Heart right ventricle (tissue), 16 donors: ENCODE data around the gene AKNA. TPM values are rescaled to one million over a fixed set of nuclear protein-coding genes. Genes with fewer than 3 reads are reported as not detected.

Experiments used
- ATAC-seq, 8 donors: fragments of 200-7000 bp; cut with Tn5 transposase; one replicate each; pipeline ENCODE4 v1.9.1; 2020; ENCODE audit warnings: mild to moderate bottlenecking in 8 of 8, moderate library complexity in 8 of 8, moderate number of reproducible peaks in 1 of 8
- DNase-seq, 2 donors: peaks; one replicate each; pipeline ENCODE4 v3.0.0-alpha.2; 2020
- H3K27ac ChIP-seq, 10 donors: fragments of 200-600 bp; sonication (generic) in 2 of 10; one replicate each; pipeline versions ENCODE4 v1.5.0 to v1.8.0; 2020 to 2022; ENCODE audit warnings: mild to moderate bottlenecking in 3 of 10
- H3K27me3 ChIP-seq, 7 donors: fragments of 200-600 bp; one replicate each; pipeline ENCODE4 v1.8.0; 2021 to 2022; ENCODE audit warnings: mild to moderate bottlenecking in 2 of 7
- H3K36me3 ChIP-seq, 9 donors: fragments of 200-600 bp; sonication (generic) in 1 of 9; one replicate each; pipeline versions ENCODE4 v1.5.0 to v1.8.0; 2020 to 2022; ENCODE audit warnings: mild to moderate bottlenecking in 2 of 9
- H3K4me1 ChIP-seq, 9 donors: fragments of 200-600 bp; sonication (generic) in 1 of 9; one replicate each; pipeline versions ENCODE4 v1.5.0 to v1.8.0; 2020 to 2022; ENCODE audit warnings: mild to moderate bottlenecking in 4 of 9
- H3K4me3 ChIP-seq, 10 donors: fragments of 200-600 bp; sonication (generic) in 2 of 10; one replicate each; pipeline versions ENCODE4 v1.5.0 to v1.8.0; 2020 to 2022; ENCODE audit warnings: mild to moderate bottlenecking in 7 of 10, moderate library complexity in 2 of 10
- H3K9me3 ChIP-seq, 11 donors: fragments of 200-600 bp in 10 of 11; sonication (generic) in 2 of 11; one replicate each; pipeline versions ENCODE4 v1.5.0 to v1.8.0; 2013 to 2022; ENCODE audit warnings: mild to moderate bottlenecking in 2 of 11, control low read depth in 1 of 11, moderate library complexity in 1 of 11
- WGBS, 2 donors: extraction: QIAGEN DNeasy Blood & Tissue Kit; methylation state at CpG; one replicate each; pipeline ENCODE4 v1.1.7; 2013; ENCODE audit warnings: inconsistent platforms in 1 of 2; 5-methylcytosine and 5-hydroxymethylcytosine counted together
- intact Hi-C, 10 donors: fragments of 100-400 bp; cut with DNase I; formaldehyde crosslinking; loops; one replicate each; pipeline versions ENCODE4 v1.11.1 to v1.14.2; 2022
- polyA plus RNA-seq, 2 donors: library from polyadenylated mRNA; stranded (reverse); fragments of 200-250 nt; gene quantifications; one replicate each; pipeline ENCODE4 v1.2.3, GENCODE V29; 2013
- total RNA-seq, 10 donors: library from RNA; stranded (reverse); fragmentation: NEBNext Ultra II Directional in 3 of 10; extraction: Animal tissue kit (Norgen Biotek cat#: 25700) in 3 of 10; gene quantifications; one replicate each; pipeline versions ENCODE4 v1.2.1 to v1.2.4, GENCODE V29; 2021 to 2023
- TF ChIP-seq, protein P1 (sequence below), 9 donors: fragments of 200-600 bp; sonication (generic) in 2 of 9; IDR thresholded peaks; one replicate each; pipeline versions ENCODE4 v1.5.0 to v1.8.0; 2021 to 2022; ENCODE audit warnings: antibody characterized with exemption in 9 of 9, mild to moderate bottlenecking in 5 of 9, moderate library complexity in 1 of 9
- donor health status: Arrhythmogenic right ventricular cardiomyopathy.
- donor health status: ischemic (EF 13 %, LVEDD 7.1; RV severe dilation, severe dysfunction).
- donor health status: healthy with polysubstance abuse.
- donor health status: DM: no; HTN: yes; CAD: no.
- donor health status: DM: no; HTN: no; CAD: no.
- donor health status: ischemic (EF 25% LVEDD 6.9; RV normal size, moderate dysfunction).
- donor health status: ischemic (EF 25% LVEDD 5.7; RV mildly dilated, moderate dysfunction).
- donor health status: healthy.
- donor health status: DM: yes; HTN: yes; CAD: no.
- donor health status: Ischemic cardiomyopathy.
- donor health status: ischemic (EF 35%, LVEDD 5.7; RV mildly dilated, moderate dysfunction).
- donor health status: nonischemic (EF 11% LVEDD 7.7; RV severe dilation, severe dysfunction).
- donor health status: DM: yes; HTN: yes; CAD: no.
- donor health status: PGD.
- donor health status: ischemic (EF 29% LVEDD 5.4; RV normal size, mild dysfunction).
- donor health status: nonischemic (EF 23%, LVEDD 6.1; RV moderate dilation, normal function).

The AKNA gene
- total and polyA plus RNA-seq, 12 donors = 2.7 to 20.5 (median 4.6) TPM

DNA sequence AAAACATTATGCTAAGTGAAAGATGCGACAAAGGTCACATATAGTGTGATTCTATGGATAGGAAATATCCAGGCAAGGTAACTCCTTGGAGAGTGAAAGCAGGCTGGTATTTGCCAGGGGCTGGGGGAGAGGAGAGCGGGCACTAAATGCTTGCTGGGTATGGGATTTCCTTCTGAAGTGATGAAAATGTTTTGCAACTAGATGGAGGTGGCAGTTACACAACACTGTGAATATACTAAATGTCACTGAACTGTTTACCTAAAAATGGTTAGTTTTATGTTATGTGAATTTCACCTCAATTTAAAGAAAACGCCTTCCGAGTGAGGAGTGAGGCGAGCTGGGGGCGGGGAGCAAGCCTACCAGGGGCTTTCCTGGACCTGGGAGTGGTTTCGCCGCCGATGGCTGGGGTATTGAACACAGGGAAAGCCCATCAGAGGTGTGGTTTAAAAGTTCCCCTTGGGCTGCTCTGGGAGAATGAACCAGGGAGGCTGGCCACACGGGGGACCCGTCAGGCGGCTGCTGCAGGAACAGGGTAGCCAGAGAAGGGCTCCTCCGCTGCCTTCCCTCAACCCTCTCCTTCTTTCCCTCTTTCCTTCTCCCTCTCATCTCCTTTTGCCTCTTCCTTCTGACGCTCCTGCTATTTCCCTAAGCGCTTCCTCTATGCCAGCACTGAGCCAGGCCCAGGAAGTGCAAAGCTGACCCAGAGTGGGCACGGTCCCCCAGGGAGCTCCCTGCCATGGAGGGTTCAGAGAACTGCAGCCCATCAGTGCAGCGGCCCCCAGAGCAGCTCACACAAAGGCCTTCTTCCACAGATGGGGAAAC, 4.9 kb downstream of the AKNA start:
- no peaks in the 10 kb centered on the region for H3K9me3 ChIP-seq
- peaks cover 0 to 44% (median 4%) of the 10 kb centered on the region in 9 donors for H3K36me3 ChIP-seq
- H3K4me1 ChIP-seq = peaks cover 11 to 86% (median 53%) of the 10 kb centered on the region in 9 donors
- intact Hi-C loops = loop anchor here in 1 of 10 donors (10.0 kb wide), 1 partner anchor 202 kb away; the partner anchor contains the start of gene ATP6V1G1
- peak overlapping the region in 5 of 10 donors; percentile 1 to 40 (median 7) for H3K4me3 ChIP-seq
- no peaks in the 10 kb centered on the region for H3K27me3 ChIP-seq
- 56 to 57% methylated on average over 17 of the region's 17 CpGs for WGBS, 2 donors
- peak overlapping the region; percentile 72 to 96 (median 80) for H3K27ac ChIP-seq
- DNase-seq (no peak), ATAC-seq (peak in 6 of 8 donors; percentile 1 to 15 (median 4))
- TF ChIP-seq, protein P1, sequence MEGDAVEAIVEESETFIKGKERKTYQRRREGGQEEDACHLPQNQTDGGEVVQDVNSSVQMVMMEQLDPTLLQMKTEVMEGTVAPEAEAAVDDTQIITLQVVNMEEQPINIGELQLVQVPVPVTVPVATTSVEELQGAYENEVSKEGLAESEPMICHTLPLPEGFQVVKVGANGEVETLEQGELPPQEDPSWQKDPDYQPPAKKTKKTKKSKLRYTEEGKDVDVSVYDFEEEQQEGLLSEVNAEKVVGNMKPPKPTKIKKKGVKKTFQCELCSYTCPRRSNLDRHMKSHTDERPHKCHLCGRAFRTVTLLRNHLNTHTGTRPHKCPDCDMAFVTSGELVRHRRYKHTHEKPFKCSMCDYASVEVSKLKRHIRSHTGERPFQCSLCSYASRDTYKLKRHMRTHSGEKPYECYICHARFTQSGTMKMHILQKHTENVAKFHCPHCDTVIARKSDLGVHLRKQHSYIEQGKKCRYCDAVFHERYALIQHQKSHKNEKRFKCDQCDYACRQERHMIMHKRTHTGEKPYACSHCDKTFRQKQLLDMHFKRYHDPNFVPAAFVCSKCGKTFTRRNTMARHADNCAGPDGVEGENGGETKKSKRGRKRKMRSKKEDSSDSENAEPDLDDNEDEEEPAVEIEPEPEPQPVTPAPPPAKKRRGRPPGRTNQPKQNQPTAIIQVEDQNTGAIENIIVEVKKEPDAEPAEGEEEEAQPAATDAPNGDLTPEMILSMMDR (IDR thresholded peaks at IDR 0.05) = peak in 3 of 9 donors; percentile 14 to 24 (median 17)

DNA sequence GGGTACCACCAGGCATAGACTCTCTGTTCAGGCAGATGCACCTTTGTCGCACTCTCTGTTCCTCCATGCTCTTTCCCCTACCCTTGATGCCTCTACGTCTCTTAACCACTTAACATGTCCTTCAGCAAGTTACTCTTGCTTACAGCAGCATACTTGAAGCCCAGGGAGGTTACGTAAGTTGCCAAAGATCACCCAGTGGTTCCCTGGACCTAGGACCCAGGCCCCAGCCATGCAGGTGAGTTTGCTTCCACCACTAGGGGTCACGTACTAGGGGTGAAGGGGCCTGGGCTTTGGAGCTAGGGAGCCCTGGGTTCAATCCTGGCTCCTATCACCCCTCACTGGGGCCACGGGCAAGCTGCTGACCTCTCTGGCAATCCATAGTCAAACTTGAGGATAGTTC, 8.9 kb downstream of the AKNA start:
- DNase-seq = no peak
- no peak overlapping the region for H3K4me3 ChIP-seq
- H3K27ac ChIP-seq = peak overlapping the region in 1 of 10 donors; percentile 44
- no peak for ATAC-seq
- peaks cover 0 to 68% (median 4%) of the 10 kb centered on the region in 9 donors for H3K36me3 ChIP-seq
- TF ChIP-seq, protein P1 (IDR thresholded peaks at IDR 0.05) = no peak
- H3K27me3 ChIP-seq = no peaks in the 10 kb centered on the region
- H3K4me1 ChIP-seq = peaks cover 8 to 85% (median 19%) of the 10 kb centered on the region in 9 donors
- intact Hi-C loops = loop anchor here in 1 of 10 donors (5.0 kb wide), 1 partner anchor 37 kb away; no protein-coding TSS in a partner anchor
- no peaks in the 10 kb centered on the region for H3K9me3 ChIP-seq
- WGBS, 2 donors = 94 to 96% methylated on average over 5 of the region's 5 CpGs

DNA sequence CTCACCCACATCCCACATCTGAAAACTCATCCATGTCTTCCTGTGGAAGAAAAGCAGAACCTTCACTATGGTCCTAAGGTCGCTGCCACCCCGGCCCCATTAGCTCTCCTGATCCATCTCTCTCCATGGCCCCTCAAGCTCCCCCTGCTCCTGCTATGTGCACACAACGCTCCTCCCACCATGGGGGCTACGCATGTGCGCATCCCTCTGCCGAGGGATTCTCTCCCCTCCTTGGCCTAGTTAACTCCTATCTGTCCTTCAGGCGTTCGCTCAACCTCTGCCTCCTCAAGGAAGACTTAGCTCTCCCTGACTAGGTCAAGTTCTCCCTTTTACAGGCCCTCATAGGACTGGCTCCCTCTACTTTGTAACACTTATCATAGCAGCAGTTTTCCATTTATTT, 9.8 kb downstream of the AKNA start:
- TF ChIP-seq, protein P1 (IDR thresholded peaks at IDR 0.05) = no peak
- Histone ChIP-seq H3K4me3 (no peak overlapping the region), H3K4me1 (peaks cover 0 to 85% (median 13%) of the 10 kb centered on the region in 9 donors), H3K27me3 (no peaks in the 10 kb centered on the region), H3K36me3 (peaks cover 0 to 75% (median 4%) of the 10 kb centered on the region in 9 donors), H3K27ac (no peak overlapping the region), H3K9me3 (no peaks in the 10 kb centered on the region)
- DNase-seq (no peak), ATAC-seq (no peak)
- intact Hi-C loops = loop anchor here in 1 of 10 donors (5.0 kb wide), 1 partner anchor 36 kb away; no protein-coding TSS in a partner anchor
- 92 to 93% methylated on average over 8 of the region's 8 CpGs for WGBS, 2 donors

DNA sequence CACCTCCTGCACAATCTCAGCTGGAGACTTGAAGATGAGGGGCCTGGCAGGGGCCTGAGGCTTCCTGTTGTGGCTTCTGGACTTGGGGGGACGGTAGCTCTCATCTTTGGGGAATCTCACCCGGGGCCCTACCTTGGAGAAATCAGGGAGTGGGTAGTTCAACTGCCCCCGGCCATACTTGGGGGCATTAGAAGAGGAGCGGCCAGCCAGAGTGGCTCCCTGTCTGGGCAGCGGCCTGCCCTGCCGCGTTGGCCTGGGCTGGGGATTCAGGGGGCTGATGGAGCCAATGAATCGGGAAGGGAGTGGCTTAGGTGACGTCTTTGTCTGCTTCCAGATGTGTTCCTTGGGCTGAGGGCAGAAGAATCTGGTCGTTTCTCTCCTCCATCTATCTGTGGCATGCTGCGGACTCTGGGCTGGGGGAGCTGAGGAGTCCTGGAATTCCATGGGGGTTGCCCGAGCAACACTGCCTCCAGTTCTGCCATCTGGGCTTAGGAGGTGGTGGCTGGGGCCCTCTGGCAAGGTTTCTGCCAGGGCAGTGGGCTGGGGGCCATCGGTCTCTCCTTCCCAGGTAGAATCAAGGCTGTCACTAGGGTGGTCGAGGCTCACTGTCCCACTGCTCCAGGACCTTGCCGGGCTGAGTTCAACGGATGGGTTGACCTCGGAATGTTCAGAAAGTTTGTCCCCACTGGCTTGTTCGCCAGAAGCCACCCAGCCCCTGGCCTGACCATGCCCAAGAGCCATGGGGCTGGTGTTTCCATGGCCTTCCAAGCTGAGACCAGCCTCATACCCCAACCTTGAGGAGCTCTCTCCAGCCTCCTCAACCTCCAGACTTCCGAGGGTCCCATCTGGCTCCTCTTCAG, 11.0 kb downstream of the AKNA start:
- 95% methylated on average over 19 of the region's 19 CpGs for WGBS, 2 donors
- intact Hi-C loops = loop anchor here in 1 of 10 donors (5.0 kb wide), 1 partner anchor 35 kb away; no protein-coding TSS in a partner anchor
- Histone ChIP-seq H3K27ac (no peak overlapping the region), H3K36me3 (peaks cover 0 to 75% (median 4%) of the 10 kb centered on the region in 9 donors), H3K4me3 (no peak overlapping the region), H3K27me3 (no peaks in the 10 kb centered on the region), H3K4me1 (peaks cover 0 to 85% (median 15%) of the 10 kb centered on the region in 9 donors), H3K9me3 (no peaks in the 10 kb centered on the region)
- ATAC-seq (no peak), DNase-seq (no peak)
- TF ChIP-seq, protein P1 (IDR thresholded peaks at IDR 0.05) = no peak
